Ectodermal cell (in vitro differentiated cells): Measurements from ENCODE around the gene PSMD6.

ENCODE experiments used
- H3K27ac ChIP-seq: 2 replicates; pipeline ENCODE4 v1.7.0; 2013; ENCODE audit warnings: mild to moderate bottlenecking, low read depth, low read length; ENCODE audit not compliant: insufficient read depth, poor library complexity, severe bottlenecking
- H3K27me3 ChIP-seq: 2 replicates; pipeline ENCODE4 v1.7.0; 2013; ENCODE audit warnings: mild to moderate bottlenecking, low read length; ENCODE audit not compliant: insufficient read depth, control insufficient read depth, poor library complexity, severe bottlenecking
- H3K36me3 ChIP-seq: one replicate; pipeline ENCODE4 v1.7.0; 2013; ENCODE audit warnings: low read length; ENCODE audit not compliant: control insufficient read depth, insufficient read depth
- H3K4me1 ChIP-seq: one replicate; pipeline ENCODE4 v1.7.0; 2013; ENCODE audit warnings: low read length; ENCODE audit not compliant: control insufficient read depth, insufficient read depth
- H3K4me3 ChIP-seq: 2 replicates; pipeline ENCODE4 v1.7.0; 2013; ENCODE audit warnings: low read depth, low read length, control low read depth; ENCODE audit not compliant: insufficient read depth
- H3K9me3 ChIP-seq: 2 replicates; pipeline ENCODE4 v1.7.0; 2013; ENCODE audit warnings: mild to moderate bottlenecking, low read length, moderate library complexity; ENCODE audit not compliant: control insufficient read depth
- WGBS, 2 experiments: methylation state at CpG; one replicate each; pipeline ENCODE4 v1.1.7; 2013; ENCODE audit warnings: missing lambda C conversion rate in 2 of 2; 5-methylcytosine and 5-hydroxymethylcytosine counted together

The PSMD6 gene

DNA sequence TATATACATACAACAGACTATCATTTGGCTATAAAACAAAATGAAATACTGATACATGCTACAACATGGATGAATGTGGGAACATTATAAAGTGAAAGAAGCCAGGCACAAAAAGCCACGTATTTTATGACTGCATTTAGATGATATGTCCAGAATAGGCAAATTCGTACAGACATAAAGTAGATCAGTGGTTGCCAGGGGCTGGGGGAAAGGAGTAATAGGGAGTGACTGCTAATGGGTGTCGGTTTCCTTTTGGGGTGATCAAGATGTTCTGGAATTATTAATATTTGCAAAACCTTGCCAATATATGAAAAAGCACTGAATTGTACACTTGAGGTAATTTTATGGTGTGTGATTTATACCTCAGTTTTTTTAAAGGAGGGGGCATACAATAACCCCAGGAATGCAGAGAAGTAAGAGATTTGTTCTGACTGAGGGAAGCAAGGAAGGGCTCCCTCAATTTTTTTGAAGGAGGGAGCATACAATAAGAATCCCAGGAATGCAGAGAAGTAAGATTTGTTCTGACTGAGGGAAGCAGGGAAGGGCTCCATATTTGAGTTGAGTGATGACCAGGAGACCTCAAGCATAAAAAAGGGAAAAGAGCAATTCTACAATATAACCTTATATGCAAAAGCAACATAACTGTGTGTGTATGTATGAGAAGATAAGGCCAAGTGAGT, 6.2 kb downstream of the PSMD6 start:
- Histone ChIP-seq H3K9me3 (no peaks in the 10 kb centered on the region), H3K36me3 (peaks cover 41% of the 10 kb centered on the region), H3K27ac (no peak overlapping the region), H3K4me1 (peaks cover 3% of the 10 kb centered on the region), H3K4me3 (no peak overlapping the region), H3K27me3 (no peaks in the 10 kb centered on the region)
- 93 to 96% methylated on average over 3 of the region's 3 CpGs for WGBS, 2 experiments

DNA sequence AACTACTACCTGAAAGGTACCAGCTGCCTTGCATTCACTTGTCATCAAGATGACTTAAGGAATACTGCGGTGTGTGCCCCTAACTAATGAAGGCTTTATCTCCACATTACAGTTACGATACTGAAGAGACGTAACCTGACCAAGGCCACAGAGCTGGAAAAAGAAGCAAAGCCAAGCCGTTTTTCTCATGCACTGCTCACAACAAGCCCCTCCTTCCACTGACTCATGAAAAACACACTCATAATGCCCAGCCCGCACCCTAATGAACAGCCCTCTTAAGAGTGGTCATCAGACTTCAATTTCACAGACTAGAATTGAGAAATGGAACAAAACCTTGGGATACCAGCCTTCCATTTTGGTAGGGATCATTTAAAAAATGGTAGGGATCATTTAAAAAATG, 11.6 kb downstream of the PSMD6 start:
- peaks cover 37% of the 10 kb centered on the region for H3K36me3 ChIP-seq
- no peaks in the 10 kb centered on the region for H3K9me3 ChIP-seq
- no peaks in the 10 kb centered on the region for H3K27me3 ChIP-seq
- H3K4me3 ChIP-seq: no peak overlapping the region
- 90 to 96% methylated on average over 5 of the region's 5 CpGs for WGBS, 2 experiments
- H3K4me1 ChIP-seq: no peaks in the 10 kb centered on the region
- H3K27ac ChIP-seq: no peak overlapping the region

DNA sequence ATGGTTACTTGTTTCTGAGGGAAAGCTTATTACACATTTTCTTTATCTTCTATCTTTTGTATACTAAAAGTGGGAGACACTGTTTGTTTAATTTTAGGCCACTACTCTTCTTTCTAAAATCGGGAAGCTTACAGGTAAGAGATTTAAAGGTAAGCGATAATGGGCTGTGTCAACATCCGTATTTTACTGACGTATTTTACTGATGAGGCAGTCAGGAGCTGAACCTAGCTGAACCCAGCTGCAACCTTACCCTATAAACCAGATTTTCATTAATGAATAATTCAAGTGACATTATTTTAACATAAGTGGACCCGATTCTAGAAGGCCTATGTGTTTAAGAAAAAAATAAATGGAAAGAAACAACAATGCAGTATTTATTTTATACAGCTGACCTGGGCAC, 13.1 kb downstream of the PSMD6 start:
- Histone ChIP-seq H3K36me3 (peaks cover 36% of the 10 kb centered on the region), H3K9me3 (no peaks in the 10 kb centered on the region), H3K27me3 (no peaks in the 10 kb centered on the region), H3K4me1 (no peaks in the 10 kb centered on the region), H3K4me3 (no peak overlapping the region), H3K27ac (no peak overlapping the region)
- 98 to 99% methylated on average over 4 of the region's 5 CpGs for whole genome bisulfite sequencing, 2 experiments

DNA sequence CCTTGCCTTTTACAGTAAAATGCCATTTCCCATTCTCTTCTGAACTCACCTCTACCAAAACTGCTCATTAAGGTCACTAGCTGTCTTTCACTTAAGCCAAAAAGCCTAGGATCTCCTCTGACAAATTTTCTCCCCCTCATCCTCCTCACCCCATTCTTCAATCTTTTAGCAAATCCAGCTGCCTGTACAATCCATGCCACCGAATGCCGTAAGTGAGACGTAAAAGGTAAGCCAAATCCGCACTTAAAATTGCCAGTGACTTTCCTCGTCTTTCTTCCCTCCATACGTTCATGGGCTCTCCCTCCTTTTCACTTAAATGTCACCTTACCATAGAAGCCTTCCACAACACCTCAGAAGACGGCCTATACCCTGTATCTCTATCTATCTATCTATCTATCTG, 13.8 kb downstream of the PSMD6 start:
- Histone ChIP-seq H3K27me3 (no peaks in the 10 kb centered on the region), H3K9me3 (no peaks in the 10 kb centered on the region), H3K4me1 (no peaks in the 10 kb centered on the region), H3K4me3 (no peak overlapping the region), H3K27ac (no peak overlapping the region), H3K36me3 (peaks cover 36% of the 10 kb centered on the region)
- 94 to 96% methylated on average over 7 of the region's 7 CpGs for whole genome bisulfite sequencing, 2 experiments

DNA sequence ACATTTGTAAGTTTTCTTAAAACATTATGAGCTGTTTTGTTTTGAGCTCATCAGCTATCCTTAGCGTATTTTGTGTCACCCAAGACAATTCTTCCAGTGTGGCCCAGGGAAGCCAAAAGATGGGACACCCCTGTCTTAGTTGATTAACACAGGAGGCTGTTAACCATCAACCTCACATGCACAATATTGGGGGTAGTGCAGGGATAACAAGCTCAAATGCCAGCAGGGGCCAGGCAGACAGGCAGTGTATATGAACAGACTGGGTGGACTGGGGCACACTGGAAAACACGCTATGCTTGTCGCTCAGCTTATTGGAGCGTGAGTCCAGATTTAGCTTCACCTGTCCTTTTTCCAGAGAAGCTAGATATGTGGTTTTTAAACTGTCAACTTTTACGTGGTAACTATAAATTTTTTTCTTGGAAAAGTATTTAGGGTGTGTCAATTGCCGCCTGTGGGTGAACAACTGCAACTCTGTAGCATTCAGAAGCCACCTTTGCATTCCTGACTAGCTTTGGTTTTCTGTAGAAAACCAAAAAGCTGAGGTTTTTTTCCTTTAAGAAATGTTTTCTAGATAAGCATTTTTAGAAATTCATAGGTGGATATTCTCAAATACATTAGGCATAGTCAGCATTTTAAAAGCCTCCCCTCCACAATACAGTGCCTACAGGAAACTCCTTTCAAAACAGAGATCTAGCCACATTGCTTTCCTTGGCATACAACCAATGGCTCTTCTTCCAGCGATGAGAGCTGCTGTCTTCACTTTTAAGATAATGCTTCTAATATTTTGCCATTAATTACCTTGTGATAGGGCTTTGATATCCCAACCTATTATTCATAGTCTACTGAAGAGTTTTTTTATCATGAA, 14.6 kb downstream of the PSMD6 start:
- H3K9me3 ChIP-seq: no peaks in the 10 kb centered on the region
- H3K27ac ChIP-seq: no peak overlapping the region
- H3K27me3 ChIP-seq: no peaks in the 10 kb centered on the region
- WGBS, 2 experiments: 93 to 94% methylated on average over 7 of the region's 7 CpGs
- peaks cover 36% of the 10 kb centered on the region for H3K36me3 ChIP-seq
- H3K4me3 ChIP-seq: no peak overlapping the region
- H3K4me1 ChIP-seq: no peaks in the 10 kb centered on the region

DNA sequence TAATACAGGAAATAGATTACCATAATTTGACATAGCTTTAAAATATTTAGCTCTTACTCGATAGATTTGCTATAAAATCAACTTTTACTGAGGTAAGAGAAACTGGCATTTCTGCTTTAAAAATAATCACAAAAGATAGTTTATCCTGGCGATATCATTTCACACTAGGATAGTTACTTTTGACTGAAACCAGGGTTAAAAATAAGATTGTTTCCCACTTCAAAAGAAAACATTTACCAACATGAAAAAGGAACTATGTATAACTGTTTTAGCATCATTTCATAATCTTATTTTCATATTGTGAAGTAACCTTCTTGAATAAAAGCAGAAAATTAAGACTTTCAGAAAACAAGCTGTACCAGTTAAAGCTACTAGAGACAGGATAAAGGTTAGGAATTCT, 15.3 kb downstream of the PSMD6 start:
- Histone ChIP-seq H3K36me3 (peaks cover 29% of the 10 kb centered on the region), H3K27me3 (no peaks in the 10 kb centered on the region)
- WGBS, 2 experiments: 94 to 100% methylated on average over 1 to 2 of the region's 2 CpGs

DNA sequence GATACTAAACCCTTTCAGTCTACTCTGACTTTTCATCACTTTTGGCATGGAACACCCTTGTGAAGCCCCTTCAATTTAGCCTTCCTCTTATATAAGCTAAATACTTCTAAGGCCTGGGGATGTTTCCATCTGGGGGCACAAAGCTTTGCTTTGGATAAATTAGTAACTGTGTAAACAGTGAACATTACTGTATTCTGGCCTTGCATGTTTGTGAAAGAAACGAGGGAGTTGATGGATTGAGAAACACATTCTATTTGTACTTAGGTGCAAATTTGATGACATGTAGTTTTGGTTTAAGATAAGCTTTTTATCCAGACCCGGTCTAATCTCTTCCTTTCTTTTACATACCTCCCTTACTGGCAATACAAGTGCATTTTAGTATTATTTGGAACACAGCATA, 19.7 kb downstream of the PSMD6 start:
- no peaks in the 10 kb centered on the region for H3K9me3 ChIP-seq
- peaks cover 9% of the 10 kb centered on the region for H3K36me3 ChIP-seq
- WGBS, 2 experiments: 87 to 97% methylated on average over 2 of the region's 2 CpGs
- no peak overlapping the region for H3K27ac ChIP-seq
- no peak overlapping the region for H3K4me3 ChIP-seq
- no peaks in the 10 kb centered on the region for H3K4me1 ChIP-seq
- no peaks in the 10 kb centered on the region for H3K27me3 ChIP-seq

More for the DNA sequence above, 15.3 kb downstream of the PSMD6 start:
- Histone ChIP-seq H3K27ac (no peak overlapping the region), H3K9me3 (no peaks in the 10 kb centered on the region), H3K4me3 (no peak overlapping the region), H3K4me1 (no peaks in the 10 kb centered on the region)

DNA sequence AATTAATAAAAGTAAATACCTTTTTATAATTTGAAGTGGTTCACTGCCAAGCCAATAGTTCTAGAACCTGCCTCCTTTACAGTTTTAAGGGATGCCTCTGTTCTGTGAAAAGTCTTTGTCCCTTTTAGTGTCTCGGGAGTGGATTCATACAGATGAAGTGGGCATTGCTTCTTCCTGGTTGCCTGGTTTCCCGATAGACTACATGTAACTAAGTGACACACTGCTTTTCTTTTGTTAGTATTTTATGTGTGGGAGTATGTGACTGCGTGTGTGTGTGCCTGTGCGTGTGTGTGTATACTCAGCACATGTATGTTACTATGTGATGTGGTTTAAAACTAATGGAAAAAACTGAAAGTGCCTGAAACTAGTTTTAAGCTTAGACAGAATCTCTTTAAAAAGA, 21.1 kb downstream of the PSMD6 start:
- no peak overlapping the region for H3K27ac ChIP-seq
- H3K4me1 ChIP-seq: no peaks in the 10 kb centered on the region
- no peak overlapping the region for H3K4me3 ChIP-seq
- WGBS, 2 experiments: 86 to 97% methylated on average over 4 of the region's 4 CpGs
- no peaks in the 10 kb centered on the region for H3K9me3 ChIP-seq
- H3K36me3 ChIP-seq: peaks cover 14% of the 10 kb centered on the region
- no peaks in the 10 kb centered on the region for H3K27me3 ChIP-seq

DNA sequence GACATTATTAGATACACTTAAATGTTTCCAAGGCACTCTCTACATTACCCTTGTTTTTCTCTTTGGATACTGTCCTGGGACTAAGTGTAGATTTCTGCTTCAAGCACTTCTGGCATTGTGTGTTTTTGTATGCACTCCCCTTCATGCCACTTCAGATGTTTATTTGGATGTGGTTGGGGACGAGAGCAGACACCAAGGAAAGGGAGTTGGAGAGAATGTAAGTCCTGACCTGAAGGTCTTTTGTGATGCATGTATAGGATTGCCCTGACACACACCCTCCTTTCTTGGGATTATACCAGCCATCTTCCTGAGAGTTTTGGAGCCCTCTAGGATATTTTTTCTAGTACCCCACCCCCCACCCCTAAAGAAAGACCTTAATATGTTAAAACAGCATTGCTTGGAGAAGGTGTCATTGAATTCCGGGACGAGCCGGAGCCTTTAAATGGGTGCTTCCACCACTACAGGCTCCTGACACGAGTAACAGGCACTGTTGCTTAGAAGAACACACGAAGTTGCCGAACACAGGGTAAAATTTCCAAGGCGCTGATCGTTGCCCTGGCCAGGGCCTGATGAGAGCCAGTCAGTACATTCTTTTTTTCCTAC, 22.7 kb downstream of the PSMD6 start:
- H3K4me1 ChIP-seq: no peaks in the 10 kb centered on the region
- no peak overlapping the region for H3K4me3 ChIP-seq
- H3K9me3 ChIP-seq: no peaks in the 10 kb centered on the region
- peaks cover 13% of the 10 kb centered on the region for H3K36me3 ChIP-seq
- no peaks in the 10 kb centered on the region for H3K27me3 ChIP-seq
- no peak overlapping the region for H3K27ac ChIP-seq
- 71 to 73% methylated on average over 8 to 9 of the region's 9 CpGs for WGBS, 2 experiments
